ENCODE data around the gene COBLL1.

The COBLL1 gene

DNA sequence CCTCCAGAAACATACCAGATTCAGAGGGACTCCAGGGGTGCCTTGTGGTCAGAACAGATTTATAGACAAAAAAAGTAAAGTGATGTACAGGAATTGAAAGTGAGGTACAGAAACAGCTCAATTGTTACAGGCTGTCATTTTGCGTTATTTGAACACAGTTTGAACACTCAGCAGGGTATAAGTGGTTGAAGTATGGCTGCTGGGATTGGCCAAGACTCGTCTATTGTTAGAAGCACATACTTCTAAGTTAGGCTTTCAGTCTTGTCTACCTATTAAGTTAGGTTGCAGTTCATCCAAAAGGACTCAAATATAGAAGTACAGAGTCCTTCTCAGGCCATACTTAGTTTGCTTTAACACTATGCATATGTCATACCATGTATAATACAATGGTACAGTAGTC, 199.4 kb downstream of the COBLL1 start:
- no peak for DNase-seq (ENCODE audit: extremely low read depth, low read depth)
- no peak for TF ChIP-seq CTCF (IDR thresholded peaks at IDR 0.05; ENCODE audit: low read depth, low read length)

Measured in AG09319 (cell line).